ENCODE results near the gene FAM162A. TPM values are rescaled to one million over a fixed set of nuclear protein-coding genes. Genes with fewer than 3 reads are reported as not detected.

Gene FAM162A
- total and polyA plus RNA-seq, 4 donors = 16.6 to 160 (median 29.6) TPM

DNA sequence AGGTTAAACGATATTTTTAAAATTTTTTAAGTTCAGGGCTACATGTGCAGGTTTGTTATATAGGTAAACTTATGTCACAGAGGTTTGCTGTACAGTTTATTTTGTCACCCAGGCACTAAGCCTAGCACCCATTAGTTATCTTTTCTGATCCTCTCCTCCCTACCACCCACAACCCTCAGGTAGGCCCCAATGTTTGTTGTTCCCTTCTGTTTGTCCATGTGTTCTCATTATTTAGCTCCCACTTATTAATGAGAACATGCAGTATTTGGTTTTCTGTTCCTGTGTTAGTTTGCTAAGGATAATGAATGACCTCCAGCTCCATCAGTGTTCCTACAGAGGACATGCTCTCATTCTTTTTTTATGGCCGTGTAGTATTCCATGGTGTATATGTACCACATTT is 14.9 kb downstream of the FAM162A start:
- Histone ChIP-seq H3K27me3 (ENCODE audit: control insufficient read depth in 4 of 4, insufficient read depth in 4 of 4, low read length in 3 of 4) (no peaks in the 10 kb centered on the region), H3K36me3 (ENCODE audit: control insufficient read depth in 4 of 4, insufficient read depth in 3 of 4, low read depth in 1 of 4, low read length in 3 of 4) (peaks cover 0 to 11% (median 10%) of the 10 kb centered on the region in 4 donors), H3K4me1 (ENCODE audit: control insufficient read depth in 4 of 4, insufficient read depth in 4 of 4, low read length in 3 of 4) (peaks cover 0 to 3% (median 2%) of the 10 kb centered on the region in 4 donors), H3K9ac (ENCODE audit: low read depth in 1 of 2, low read length in 2 of 2) (no peak overlapping the region), H3K4me3 (ENCODE audit: low read depth in 1 of 3, low read length in 3 of 3) (no peak overlapping the region), H3K27ac (ENCODE audit: low read depth in 1 of 2, low read length in 2 of 2) (no peak overlapping the region), H3K9me3 (ENCODE audit: control insufficient read depth in 4 of 4, low read length in 3 of 4) (no peaks in the 10 kb centered on the region)
- WGBS = 98% methylated on average over 2 of the region's 2 CpGs
- no peak for DNase-seq (ENCODE audit: low spot score)
- TF ChIP-seq, protein P1, sequence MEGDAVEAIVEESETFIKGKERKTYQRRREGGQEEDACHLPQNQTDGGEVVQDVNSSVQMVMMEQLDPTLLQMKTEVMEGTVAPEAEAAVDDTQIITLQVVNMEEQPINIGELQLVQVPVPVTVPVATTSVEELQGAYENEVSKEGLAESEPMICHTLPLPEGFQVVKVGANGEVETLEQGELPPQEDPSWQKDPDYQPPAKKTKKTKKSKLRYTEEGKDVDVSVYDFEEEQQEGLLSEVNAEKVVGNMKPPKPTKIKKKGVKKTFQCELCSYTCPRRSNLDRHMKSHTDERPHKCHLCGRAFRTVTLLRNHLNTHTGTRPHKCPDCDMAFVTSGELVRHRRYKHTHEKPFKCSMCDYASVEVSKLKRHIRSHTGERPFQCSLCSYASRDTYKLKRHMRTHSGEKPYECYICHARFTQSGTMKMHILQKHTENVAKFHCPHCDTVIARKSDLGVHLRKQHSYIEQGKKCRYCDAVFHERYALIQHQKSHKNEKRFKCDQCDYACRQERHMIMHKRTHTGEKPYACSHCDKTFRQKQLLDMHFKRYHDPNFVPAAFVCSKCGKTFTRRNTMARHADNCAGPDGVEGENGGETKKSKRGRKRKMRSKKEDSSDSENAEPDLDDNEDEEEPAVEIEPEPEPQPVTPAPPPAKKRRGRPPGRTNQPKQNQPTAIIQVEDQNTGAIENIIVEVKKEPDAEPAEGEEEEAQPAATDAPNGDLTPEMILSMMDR (IDR thresholded peaks at IDR 0.05; ENCODE audit: low read depth, low read length, missing input control) = no peak
- TF ChIP-seq RXRA (IDR thresholded peaks at IDR 0.05) (no peak), MAX (IDR thresholded peaks at IDR 0.05) (no peak), SP1 (IDR thresholded peaks at IDR 0.05) (no peak), EGR1 (IDR thresholded peaks at IDR 0.05; ENCODE audit: low read depth in 2 of 2) (no peak), TAF1 (conservative IDR thresholded peaks at IDR 0.05) (no peak), HNF4G (IDR thresholded peaks at IDR 0.05) (no peak), FOXA1 (IDR thresholded peaks at IDR 0.05) (no peak), REST (IDR thresholded peaks at IDR 0.05) (no peak), NR2F2 (IDR thresholded peaks at IDR 0.05) (no peak), HNF4A (conservative IDR thresholded peaks at IDR 0.05) (no peak), JUND (IDR thresholded peaks at IDR 0.05) (no peak), GABPA (IDR thresholded peaks at IDR 0.05 in 1 of 2, conservative IDR thresholded peaks at IDR 0.05 in 1 of 2) (no peak), ATF3 (IDR thresholded peaks at IDR 0.05) (no peak), RAD21 (IDR thresholded peaks at IDR 0.05) (no peak), YY1 (IDR thresholded peaks at IDR 0.05) (no peak), ZBTB33 (IDR thresholded peaks at IDR 0.05) (no peak), FOXA2 (IDR thresholded peaks at IDR 0.05) (no peak)

Measured in liver (tissue), 9 donors.